Stimulated activated naive CD8-positive, alpha-beta T cell treated with anti-CD3 and anti-CD28 coated beads, Interleukin-15, Interleukin-2, amounts not matched to agents 100 ng/mL and 50 ng/mL, for 24 hours (primary cell): Measurements from ENCODE around the gene GSS.
"Not testable (repeated sequence)": the region's sequence is repeated elsewhere in the genome, so short reads cannot be mapped to it uniquely, and the experiment has no call there.

Experiments used
- H3K27ac Mint-ChIP-seq: one replicate; pipeline ENCODE4 v1.8.0; 2021; ENCODE audit warnings: mild to moderate bottlenecking, mixed read lengths
- H3K27me3 Mint-ChIP-seq: one replicate; pipeline ENCODE4 v1.8.0; 2021; ENCODE audit warnings: mixed read lengths
- H3K36me3 Mint-ChIP-seq: one replicate; pipeline ENCODE4 v1.8.0; 2021; ENCODE audit warnings: low read depth, mixed read lengths
- H3K4me1 Mint-ChIP-seq: one replicate; pipeline ENCODE4 v1.8.0; 2021; ENCODE audit warnings: low read depth, mixed read lengths
- H3K4me3 Mint-ChIP-seq: one replicate; pipeline ENCODE4 v1.8.0; 2021; ENCODE audit warnings: mild to moderate bottlenecking, mixed read lengths
- H3K9me3 Mint-ChIP-seq: one replicate; pipeline ENCODE4 v1.8.0; 2021; ENCODE audit warnings: mixed read lengths

Gene GSS

DNA sequence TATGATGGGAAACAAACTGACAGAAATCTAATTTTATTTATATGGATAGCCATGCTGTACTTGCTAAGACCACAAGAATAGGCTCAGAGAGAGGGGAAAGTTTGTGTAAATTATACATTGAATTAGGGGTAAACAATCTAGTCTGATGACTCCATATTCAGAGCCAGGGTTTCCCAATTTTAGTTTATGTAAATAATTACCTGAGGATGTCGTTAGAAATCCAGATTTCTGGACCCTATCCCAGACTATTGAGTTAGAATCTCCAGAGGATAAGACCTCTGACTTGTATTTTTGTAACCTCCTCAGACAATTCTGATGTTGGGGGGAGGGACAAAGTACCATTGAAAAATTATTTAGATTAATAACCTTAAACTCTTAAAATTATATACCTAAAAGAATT is 60.9 kb downstream of the GSS start:
- no peak overlapping the region for H3K27ac Mint-ChIP-seq
- no peaks in the 10 kb centered on the region for H3K9me3 Mint-ChIP-seq
- peaks cover 27% of the 10 kb centered on the region for H3K4me1 Mint-ChIP-seq
- H3K27me3 Mint-ChIP-seq: no peaks in the 10 kb centered on the region
- H3K4me3 Mint-ChIP-seq: no peak overlapping the region
- H3K36me3 Mint-ChIP-seq: no peaks in the 10 kb centered on the region

DNA sequence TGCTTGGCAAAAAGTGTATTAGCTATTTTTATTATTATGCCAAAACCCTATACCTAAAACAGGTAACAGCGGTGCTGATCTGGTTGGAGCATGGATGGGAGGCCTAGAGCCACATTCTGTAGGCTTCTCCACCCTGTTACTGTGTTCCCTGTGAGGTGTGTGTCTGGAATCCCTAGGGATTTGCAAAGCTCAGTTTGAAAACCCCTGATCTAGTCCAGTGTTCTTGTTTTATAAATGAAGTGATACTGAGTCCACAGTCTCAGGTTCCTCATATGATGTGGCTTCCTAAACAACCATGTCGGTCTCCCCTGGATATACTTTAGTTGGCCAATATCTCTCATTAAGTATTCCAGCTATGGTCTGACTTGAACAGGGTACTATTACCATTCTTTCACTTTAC is 62.9 kb downstream of the GSS start:
- no peaks in the 10 kb centered on the region for H3K36me3 Mint-ChIP-seq
- H3K27ac Mint-ChIP-seq: peak overlapping the region; percentile 30
- H3K4me3 Mint-ChIP-seq: no peak overlapping the region
- H3K9me3 Mint-ChIP-seq: no peaks in the 10 kb centered on the region
- no peaks in the 10 kb centered on the region for H3K27me3 Mint-ChIP-seq
- peaks cover 30% of the 10 kb centered on the region for H3K4me1 Mint-ChIP-seq

DNA sequence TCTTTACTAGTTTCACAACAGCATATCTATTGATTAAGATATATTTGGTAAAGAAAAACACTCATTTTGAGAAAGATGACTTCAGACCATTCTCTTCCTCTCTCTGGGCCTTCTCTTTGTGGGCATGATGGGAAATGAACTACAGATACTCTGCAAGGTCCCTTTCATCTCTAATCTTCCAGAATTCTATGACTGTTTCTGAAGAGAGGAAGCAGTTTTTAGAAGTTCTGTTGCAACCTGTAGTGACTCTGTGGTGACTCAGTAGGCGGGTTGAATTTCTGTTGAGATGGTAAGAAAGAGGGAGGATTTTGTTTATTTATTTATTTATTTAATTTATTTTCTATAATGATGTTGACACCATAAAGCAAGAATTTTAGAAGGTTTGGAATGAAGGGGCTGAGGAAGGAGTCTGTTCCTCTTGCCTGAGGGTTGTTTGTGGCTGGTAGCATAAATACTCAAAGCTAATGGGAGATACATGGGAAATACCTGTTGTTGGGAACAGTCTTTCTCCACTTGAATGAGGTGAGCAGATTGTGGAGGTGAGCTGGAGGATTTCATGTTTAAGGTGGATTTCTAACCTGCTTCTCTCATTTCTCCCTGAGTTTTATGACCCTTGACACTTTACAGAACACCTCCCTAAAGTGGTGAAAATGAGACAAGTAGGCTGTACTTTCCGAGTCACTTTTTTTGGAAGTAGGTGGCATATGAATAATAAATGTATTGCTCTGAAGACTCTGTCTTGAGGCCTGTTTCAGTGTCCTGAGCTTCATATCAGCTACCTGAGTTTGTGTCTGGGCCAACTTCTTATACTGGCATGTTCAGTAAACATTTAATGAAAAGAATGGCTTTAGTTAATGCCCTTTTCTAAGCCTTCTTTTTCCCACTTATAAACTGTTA is 64.2 kb downstream of the GSS start:
- Mint-ChIP-seq H3K27me3 (no peaks in the 10 kb centered on the region), H3K9me3 (no peaks in the 10 kb centered on the region), H3K36me3 (no peaks in the 10 kb centered on the region), H3K4me1 (peaks cover 30% of the 10 kb centered on the region), H3K4me3 (no peak overlapping the region), H3K27ac (peak overlapping the region; percentile 66)

DNA sequence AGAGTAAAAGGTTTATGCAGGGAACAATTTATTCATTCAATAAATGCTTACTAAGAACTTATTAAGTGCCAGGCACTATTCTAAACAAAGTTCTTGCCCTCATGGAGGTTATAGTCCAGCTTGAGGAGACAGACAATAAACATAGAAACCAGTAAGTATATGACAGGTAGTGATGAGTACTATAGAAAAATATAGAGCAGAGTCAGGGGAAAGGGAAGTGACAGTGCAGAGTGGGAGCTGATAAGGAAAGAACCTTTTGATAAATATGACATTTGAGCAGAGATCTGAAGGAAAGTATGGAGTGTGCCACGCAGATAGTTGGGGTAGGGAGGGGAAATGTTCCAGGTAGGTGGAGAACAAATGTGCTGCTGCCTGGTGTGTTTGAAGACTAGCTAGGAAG is 67.1 kb downstream of the GSS start:
- H3K4me3 Mint-ChIP-seq: no peak overlapping the region
- H3K36me3 Mint-ChIP-seq: no peaks in the 10 kb centered on the region
- no peaks in the 10 kb centered on the region for H3K9me3 Mint-ChIP-seq
- H3K27ac Mint-ChIP-seq: no peak overlapping the region
- no peaks in the 10 kb centered on the region for H3K27me3 Mint-ChIP-seq
- peaks cover 30% of the 10 kb centered on the region for H3K4me1 Mint-ChIP-seq

DNA sequence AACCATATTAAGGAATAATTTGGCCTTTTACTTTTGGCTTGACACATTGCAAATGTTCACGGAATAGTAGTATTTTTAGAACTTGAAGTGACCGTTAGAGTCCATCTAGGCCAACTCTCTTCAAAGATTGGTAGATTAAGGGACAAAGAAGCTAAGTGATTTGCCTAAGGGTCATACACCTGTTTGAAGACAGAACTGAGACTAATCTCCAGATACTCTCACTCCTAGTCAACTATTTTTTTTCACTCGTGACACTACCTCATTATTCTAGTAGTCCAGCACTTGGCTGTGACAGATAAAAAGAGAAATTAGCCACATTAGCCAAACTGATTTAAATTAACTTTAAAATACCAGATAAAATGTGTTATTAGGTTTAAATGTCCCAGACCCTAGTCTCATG is 68.6 kb downstream of the GSS start:
- H3K4me1 Mint-ChIP-seq: peaks cover 24% of the 10 kb centered on the region
- peaks cover 5% of the 10 kb centered on the region for H3K36me3 Mint-ChIP-seq
- no peaks in the 10 kb centered on the region for H3K9me3 Mint-ChIP-seq
- H3K27ac Mint-ChIP-seq: no peak overlapping the region
- H3K4me3 Mint-ChIP-seq: no peak overlapping the region
- H3K27me3 Mint-ChIP-seq: no peaks in the 10 kb centered on the region

DNA sequence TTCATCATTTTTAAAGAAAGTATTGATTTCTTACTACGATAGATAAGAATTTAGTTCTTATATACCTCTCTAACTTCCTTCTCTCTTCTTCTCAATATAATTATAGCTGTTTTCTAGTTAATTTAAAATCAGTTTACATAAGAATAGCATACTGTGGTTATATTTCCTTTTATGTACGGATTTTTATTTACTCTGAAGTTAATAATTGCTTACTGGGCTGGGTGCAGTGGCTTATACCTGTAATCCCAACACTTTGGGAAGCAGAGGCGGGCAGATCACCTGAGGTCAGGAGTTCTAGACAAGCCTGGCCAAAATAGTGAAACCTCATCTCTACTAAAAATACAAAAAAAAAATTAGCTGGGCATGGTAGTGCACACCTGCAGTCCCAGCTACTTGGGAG is 69.5 kb downstream of the GSS start:
- Mint-ChIP-seq H3K27ac (no peak overlapping the region), H3K4me3 (no peak overlapping the region), H3K9me3 (no peaks in the 10 kb centered on the region), H3K36me3 (peaks cover 5% of the 10 kb centered on the region), H3K4me1 (peaks cover 15% of the 10 kb centered on the region), H3K27me3 (no peaks in the 10 kb centered on the region)

DNA sequence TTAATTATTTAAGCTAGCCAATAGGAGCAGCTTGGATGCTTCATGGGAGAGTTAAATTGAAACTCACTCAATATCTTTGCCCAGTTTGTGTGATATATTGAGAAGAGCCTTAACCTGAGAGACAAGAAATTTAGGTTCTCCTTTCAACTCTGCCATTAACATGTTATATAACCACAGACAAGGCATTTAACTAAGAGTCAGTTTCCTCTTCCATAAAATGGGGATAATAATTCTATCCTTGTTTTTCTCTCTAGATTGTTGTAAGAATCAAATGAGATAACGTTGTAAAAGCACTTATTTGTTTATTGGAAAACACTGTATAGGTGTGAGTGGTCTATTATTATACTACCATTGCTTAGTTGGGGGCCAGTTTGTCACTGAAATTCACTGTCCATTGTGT is 71.3 kb downstream of the GSS start:
- H3K9me3 Mint-ChIP-seq: no peaks in the 10 kb centered on the region
- H3K27me3 Mint-ChIP-seq: no peaks in the 10 kb centered on the region
- H3K27ac Mint-ChIP-seq: no peak overlapping the region
- no peak overlapping the region for H3K4me3 Mint-ChIP-seq
- peaks cover 5% of the 10 kb centered on the region for H3K36me3 Mint-ChIP-seq
- H3K4me1 Mint-ChIP-seq: no peaks in the 10 kb centered on the region

DNA sequence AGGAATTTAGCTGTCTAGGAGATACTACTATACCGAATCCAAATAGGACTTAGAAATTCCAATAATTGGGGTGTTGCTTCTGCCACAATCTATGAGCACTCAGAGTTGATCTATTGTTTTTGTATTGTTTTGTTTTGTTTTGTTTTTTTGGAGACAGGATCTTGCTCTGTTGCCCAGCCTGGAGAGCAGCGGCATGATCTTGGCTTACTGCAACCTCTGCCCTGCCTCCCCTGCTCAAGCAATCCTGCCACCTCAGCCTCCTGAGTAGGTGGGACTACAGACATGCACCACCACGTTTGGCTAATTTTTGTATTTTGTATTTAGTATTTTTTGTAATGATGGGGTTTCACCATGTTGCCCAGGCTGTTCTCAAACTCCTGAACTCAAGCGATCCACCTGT is 71.8 kb downstream of the GSS start:
- Mint-ChIP-seq H3K27ac (no peak overlapping the region), H3K4me3 (no peak overlapping the region), H3K9me3 (no peaks in the 10 kb centered on the region), H3K36me3 (peaks cover 5% of the 10 kb centered on the region), H3K27me3 (no peaks in the 10 kb centered on the region), H3K4me1 (no peaks in the 10 kb centered on the region)

DNA sequence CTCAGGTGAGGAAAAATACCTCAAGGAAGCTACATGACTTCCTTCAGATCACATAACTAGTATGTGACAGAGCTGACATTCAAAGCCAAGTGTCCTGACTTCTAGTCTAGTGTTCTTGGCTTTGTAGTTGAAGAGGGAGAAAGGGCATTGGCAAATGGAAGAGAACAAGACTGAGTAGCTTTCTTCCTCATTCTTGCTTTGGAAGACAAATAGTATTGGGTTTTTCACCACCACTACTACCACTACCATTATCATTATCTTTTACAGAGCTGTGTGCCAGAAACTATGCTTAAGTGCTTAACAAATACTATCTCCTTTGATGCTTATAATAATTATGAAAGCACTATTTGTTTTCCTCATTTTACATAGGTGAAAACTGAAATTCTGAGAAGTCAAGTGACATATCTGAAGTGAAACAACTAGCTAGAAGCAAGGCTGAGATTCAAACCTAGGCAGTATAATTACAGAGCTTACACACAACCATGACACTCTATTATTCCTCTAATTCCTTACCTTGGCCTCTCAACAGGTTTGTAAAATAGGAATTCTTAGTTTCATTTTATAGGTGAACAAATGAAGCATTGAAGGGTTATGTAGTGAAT is 72.4 kb downstream of the GSS start:
- H3K9me3 Mint-ChIP-seq: no peaks in the 10 kb centered on the region
- peaks cover 5% of the 10 kb centered on the region for H3K36me3 Mint-ChIP-seq
- no peak overlapping the region for H3K27ac Mint-ChIP-seq
- H3K4me1 Mint-ChIP-seq: no peaks in the 10 kb centered on the region
- no peaks in the 10 kb centered on the region for H3K27me3 Mint-ChIP-seq
- H3K4me3 Mint-ChIP-seq: no peak overlapping the region

DNA sequence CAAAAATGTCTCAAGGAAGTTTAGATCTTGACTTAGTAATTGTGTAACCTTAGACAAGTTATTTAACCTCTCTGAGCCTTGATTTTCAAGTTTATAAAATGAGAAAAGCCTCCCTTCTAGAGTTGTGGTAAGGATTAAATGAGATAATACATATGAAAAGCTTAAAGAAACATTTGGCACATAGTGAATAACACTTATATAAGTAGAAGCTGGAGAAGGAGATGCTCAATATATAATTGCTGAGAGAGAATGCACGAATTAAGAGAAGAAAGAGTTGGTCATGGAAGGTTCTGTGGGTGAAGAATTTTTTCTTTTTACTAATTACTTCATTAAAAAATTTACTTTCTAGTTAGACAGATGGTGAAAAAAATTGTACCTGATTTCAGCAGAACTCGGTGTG is 73.9 kb downstream of the GSS start:
- Mint-ChIP-seq H3K27me3 (no peaks in the 10 kb centered on the region), H3K4me3 (no peak overlapping the region), H3K36me3 (peaks cover 5% of the 10 kb centered on the region), H3K9me3 (no peaks in the 10 kb centered on the region), H3K4me1 (peaks cover 7% of the 10 kb centered on the region), H3K27ac (no peak overlapping the region)

DNA sequence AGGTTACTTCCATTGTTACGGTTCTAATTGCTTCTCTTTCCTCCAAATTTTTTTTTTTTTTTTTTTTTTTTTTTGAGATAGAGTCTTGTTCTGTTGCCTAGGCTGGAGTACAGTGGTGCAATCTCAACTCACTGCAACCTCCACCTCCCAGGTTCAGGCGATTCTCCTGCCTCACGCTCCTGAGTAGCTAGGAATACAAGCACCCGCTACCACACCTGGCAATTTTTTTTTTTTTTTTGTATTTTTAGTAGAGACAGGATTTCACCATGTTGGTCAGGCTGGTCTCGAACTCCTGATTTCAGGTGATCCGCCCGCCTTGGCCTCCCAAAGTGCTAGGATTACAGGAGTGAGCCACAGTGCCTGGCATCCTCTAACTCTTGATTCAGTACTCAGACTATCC is 74.6 kb downstream of the GSS start:
- H3K4me1 Mint-ChIP-seq, H3K9me3 Mint-ChIP-seq, H3K27me3 Mint-ChIP-seq, H3K27ac Mint-ChIP-seq, H3K4me3 Mint-ChIP-seq, H3K36me3 Mint-ChIP-seq: not testable (repeated sequence)

DNA sequence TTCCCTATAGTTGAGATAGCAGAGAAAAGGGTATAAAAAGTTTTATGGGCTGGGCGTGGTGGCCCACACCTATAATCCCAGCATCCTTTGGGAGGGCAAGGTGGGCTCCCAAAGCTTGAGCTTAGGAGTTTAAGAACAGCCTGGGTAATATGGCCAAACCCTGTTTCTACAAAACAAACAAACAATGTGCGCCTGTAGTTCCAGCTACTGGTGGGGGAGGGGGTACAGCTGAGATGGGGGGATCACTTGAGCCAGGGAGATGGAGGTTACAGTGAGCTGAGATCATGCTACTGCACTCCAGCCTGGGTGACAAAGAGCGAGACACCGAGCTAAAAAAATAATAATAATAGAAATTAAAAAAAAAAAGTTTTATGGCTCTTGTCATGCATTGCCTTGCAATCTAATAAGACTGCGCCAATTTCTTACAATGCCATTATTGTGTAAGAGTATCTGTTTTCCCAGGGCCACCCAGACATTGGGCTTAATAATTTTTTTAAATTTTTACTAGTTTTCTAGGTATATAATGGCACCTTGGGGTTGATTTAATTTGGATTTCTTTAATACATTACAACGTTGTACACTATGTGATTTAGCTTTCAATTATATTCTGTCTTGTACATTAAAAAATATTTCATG is 75.3 kb downstream of the GSS start:
- Mint-ChIP-seq H3K9me3 (no peaks in the 10 kb centered on the region), H3K4me3 (no peak overlapping the region), H3K4me1 (peaks cover 15% of the 10 kb centered on the region), H3K27me3 (no peaks in the 10 kb centered on the region), H3K36me3 (peaks cover 5% of the 10 kb centered on the region), H3K27ac (no peak overlapping the region)
